ENCODE data around the gene IFI44L.

The IFI44L gene

DNA sequence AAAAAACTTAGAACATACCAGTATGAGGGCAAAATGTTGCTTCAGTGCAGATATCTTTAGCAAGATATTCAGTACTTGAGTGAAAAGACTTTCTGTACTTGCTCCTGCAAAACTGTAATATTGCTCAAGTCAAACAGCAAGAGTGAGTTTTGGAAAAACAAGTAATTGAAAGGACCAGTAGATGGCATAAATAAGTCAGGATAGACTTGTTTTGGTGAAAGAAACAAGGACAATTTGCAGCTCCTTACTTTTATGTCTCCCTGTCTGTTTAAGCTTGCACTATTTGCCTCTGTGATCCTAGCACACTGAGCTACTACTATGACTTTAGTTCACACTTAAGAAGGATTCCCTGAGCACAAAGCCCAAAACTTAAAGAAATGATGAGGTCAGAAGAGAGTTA is 68.4 kb downstream of the IFI44L start:
- no peak for DNase-seq (ENCODE audit: low spot score)

DNA sequence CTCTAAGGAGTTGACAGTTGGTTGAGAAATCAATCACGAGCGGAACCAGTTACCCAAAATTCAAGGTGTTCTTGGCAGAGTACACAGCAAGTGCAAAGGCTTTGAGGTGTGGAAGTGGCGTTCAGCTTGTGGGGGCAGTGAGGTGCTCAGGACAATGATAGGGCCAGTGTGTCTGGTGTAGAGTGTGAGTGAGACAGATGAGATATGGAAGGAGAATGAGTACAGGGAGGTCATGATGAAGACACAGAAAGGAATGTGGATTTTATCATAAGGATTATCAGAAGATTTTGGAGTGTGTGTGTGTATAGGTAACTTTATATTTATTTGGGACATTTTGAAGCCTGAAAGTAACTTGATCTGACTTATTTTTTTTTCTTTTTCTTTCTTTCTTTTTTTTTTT is 70.3 kb downstream of the IFI44L start:
- DNase-seq (ENCODE audit: low spot score), result no peak

DNA sequence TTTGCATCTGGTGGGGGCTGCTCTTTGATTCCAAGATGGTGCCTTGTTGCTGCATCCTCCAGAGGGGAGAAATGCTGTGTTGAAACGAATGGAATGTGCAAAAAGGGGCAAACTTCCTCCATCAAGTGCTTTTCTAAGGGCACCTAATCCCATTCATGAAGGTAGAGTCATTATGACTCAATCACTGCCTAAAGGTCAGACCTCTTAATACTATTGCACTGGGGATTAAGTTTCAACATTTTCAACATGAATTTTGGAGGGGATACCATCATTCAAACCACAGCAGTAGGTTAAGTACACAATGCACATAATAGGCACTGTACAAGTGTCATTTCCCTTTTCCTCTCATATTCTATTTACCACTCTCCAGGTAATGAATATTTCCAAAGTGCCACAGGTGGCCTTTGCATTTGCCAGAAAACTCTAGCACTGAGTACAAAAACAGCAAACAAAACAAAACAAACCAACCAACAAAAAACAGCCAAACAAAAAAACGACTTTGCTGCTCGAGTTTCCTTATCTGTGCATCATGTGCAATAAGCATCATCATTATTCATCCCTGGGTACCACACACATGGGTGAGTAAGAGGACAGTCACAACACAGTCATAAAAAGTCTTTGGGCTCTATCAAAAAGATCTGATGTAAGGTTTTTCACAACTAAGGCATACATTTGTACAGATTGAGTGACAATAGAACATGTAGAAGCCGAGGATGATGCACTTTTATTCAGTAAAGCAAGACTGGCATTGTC is 71.9 kb downstream of the IFI44L start:
- no peak for DNase-seq (ENCODE audit: low spot score)

Measured in putamen (tissue), 1 donor.